ENCODE measurements around the gene ALDH1A3.
"Not testable (repeated sequence)": the region's sequence is repeated elsewhere in the genome, so short reads cannot be mapped to it uniquely, and the experiment has no call there.

ALDH1A3 gene

GRCh38 chr15:100879464-100880138 is at the start of gene ALDH1A3:
ALDH1A3 (plus strand) TSS chr15:100879831; CDS start chr15:100879908, 77 bp downstream.
- DNase-seq = no peak

GRCh38 chr15:100831467-100831866 is 48.2 kb upstream of the ALDH1A3 start:
- DNase-seq = no peak

- no peak for DNase-seq
These were observed 47.3 kb upstream of the ALDH1A3 start for GRCh38 chr15:100832149-100832942.

GRCh38 chr15:100833417-100834389 is 45.9 kb upstream of the ALDH1A3 start:
- DNase-seq = no peak

- DNase-seq = no peak
These were observed 44.9 kb upstream of the ALDH1A3 start for GRCh38 chr15:100834731-100835130.

GRCh38 chr15:100835636-100836035 is 44.0 kb upstream of the ALDH1A3 start:
- DNase-seq = no peak

GRCh38 chr15:100836501-100836900 is 43.1 kb upstream of the ALDH1A3 start:
- no peak for DNase-seq

- no peak for DNase-seq
These were observed 38.2 kb upstream of the ALDH1A3 start for GRCh38 chr15:100841426-100841825.

GRCh38 chr15:100842756-100843730 is 36.6 kb upstream of the ALDH1A3 start:
- DNase-seq = no peak

GRCh38 chr15:100844167-100844566 is 35.5 kb upstream of the ALDH1A3 start:
- DNase-seq = no peak

GRCh38 chr15:100844778-100845177 is 34.9 kb upstream of the ALDH1A3 start:
- no peak for DNase-seq

GRCh38 chr15:100847194-100847593 is 32.4 kb upstream of the ALDH1A3 start:
- no peak for DNase-seq

- DNase-seq = peak; percentile 46
These were observed 30.4 kb upstream of the ALDH1A3 start for GRCh38 chr15:100849021-100849854.

GRCh38 chr15:100849855-100850218 is 29.8 kb upstream of the ALDH1A3 start:
- DNase-seq = no peak

- not testable (repeated sequence) for DNase-seq
These were observed 28.1 kb upstream of the ALDH1A3 start for GRCh38 chr15:100851428-100852015.

- no peak for DNase-seq
These were observed 27.0 kb upstream of the ALDH1A3 start for GRCh38 chr15:100852630-100853029.

- no peak for DNase-seq
These were observed 25.8 kb upstream of the ALDH1A3 start for GRCh38 chr15:100853676-100854440.

- no peak for DNase-seq
These were observed 22.8 kb upstream of the ALDH1A3 start for GRCh38 chr15:100856867-100857266.

GRCh38 chr15:100858294-100858693 is 21.3 kb upstream of the ALDH1A3 start:
- DNase-seq = no peak
